ENCODE results near the gene RCAN2.

RCAN2 gene

GRCh38 chr6:46491628-46492547, 639 bp upstream of the RCAN2 start:
- no peak for DNase-seq

GRCh38 chr6:46490425-46491200, 636 bp downstream of the RCAN2 start:
- DNase-seq: no peak

DNA sequence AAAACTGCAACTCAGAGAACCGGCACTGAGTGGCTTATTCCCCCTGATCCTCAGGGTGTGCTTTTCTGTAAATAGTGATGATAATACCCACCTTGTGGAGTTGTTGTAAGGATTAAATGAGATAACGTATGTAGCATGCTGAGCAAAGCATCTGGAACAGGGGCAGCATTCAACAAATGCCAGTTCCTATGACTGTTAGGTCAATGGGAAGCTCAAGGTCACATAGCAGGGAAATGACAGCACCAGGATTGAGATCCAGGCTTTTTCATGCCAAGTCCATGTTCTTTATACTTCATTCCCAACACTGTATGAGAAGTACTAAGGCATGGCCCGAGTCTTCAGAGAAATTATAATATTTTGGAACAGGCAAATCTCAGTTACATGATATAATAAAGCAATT, 5.1 kb downstream of the RCAN2 start:
- no peak for DNase-seq

- no peak for DNase-seq
Measured at GRCh38 chr6:46484081-46484820, 7.0 kb downstream of the RCAN2 start.

DNA sequence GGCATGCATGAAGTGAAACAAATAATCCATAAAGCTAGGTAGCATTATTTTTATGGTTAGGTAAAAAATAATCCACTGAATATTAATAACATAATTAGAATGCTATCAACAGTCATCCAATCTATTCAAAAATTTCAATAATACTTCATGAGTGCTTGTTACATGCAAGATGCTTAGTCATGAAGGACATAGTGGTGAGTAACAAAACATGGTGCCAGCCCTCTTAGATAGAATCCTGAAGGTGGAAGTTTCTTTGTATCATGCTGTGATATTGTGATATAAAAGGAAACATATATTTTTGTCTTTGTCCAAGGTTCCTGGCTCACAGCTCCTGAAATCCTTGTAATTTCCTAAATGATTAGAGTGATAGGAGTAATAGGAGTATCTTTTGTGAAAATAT, 14.9 kb downstream of the RCAN2 start:
- DNase-seq: no peak

DNA sequence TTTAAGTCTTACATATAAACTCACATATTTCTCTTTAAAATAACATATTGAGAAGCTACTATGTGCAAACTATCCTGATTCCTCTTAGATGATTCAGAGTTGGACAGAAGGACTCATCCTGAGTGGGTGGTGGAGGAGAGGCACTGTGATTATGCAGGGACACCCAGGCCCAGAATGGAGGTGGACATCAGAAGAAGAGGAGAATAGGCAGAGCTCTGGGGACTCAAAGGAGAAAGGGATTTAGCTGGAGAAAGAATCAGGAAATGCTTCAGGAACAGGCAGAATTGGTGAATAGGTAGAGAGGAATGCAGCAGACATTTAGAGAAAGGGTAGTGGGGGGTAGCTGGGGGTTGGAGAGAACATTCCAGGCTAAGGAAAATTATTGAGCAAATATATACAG, 17.4 kb downstream of the RCAN2 start:
- no peak for DNase-seq

GRCh38 chr6:46472243-46472642, 19.0 kb downstream of the RCAN2 start:
- DNase-seq: no peak

DNA sequence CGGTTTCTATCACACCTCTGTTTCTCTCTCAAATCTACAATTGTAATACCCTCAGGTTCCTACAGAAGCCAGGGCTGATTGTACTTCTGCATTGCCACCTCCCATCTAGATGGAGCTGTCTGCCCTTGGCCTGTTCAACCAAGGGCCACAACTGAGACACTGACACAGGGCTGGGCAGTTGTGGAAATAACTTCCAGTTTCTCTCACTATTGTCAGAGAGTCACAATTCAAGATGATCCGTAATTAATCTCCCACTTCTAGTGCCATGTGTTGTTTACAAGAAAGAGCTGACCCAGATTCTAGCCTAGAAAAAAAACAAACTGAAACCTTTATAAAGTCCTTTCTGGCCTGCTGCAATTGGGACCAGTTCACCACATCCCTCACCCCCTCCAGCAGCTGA, 22.2 kb downstream of the RCAN2 start:
- DNase-seq: no peak

DNA sequence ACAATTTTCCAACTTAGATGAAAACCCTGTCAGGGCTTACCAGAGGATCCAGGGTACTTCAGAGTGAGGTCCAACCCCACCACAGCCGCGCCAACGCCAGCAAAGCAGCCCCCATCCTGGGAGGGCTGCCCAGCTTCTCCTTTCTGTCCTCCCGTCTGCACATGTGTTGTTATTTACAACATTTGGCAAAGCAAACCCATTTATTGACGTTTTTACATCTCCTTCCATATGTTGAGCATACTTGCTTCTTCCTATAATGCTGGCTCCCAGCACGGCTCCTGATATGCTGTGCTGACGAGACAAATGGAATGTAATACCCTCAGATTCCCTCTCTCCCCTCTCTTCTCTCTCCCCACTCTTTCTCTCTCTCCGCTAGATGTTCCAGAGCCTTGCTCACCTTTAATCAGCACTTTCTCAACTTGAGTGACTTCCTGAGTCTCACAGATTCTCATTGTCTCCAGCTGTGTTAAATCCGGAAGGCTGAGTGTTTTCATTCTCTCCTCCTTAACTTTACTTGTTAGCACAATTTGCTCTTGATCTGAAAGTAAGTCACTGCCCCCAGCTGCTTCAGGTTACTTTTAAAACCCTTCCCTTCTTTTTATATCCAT, 22.7 kb downstream of the RCAN2 start:
- no peak for DNase-seq

DNA sequence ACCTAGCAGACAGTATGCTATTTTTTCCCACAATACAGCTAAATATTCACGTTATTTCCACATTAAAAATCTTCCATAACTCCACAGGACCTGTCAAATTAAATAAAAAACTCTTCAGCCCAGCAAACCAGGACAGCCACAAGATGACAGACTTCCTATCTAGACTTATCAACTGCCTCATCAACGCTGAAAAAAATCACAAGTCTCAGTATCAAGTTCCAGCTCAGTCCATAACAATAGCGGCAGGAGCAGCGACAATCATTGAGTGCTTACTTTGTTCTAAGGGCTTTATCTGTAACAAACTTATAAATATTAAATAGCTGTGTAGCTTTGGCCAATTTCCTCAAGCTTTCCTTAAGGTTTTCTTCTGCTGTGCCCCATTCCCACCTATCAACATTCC, 24.7 kb downstream of the RCAN2 start:
- no peak for DNase-seq

- no peak for DNase-seq
Measured at GRCh38 chr6:46465294-46466165, 25.7 kb downstream of the RCAN2 start.

- DNase-seq: no peak
Measured at GRCh38 chr6:46456297-46456696, 35.0 kb downstream of the RCAN2 start.

- no peak for DNase-seq
Measured at GRCh38 chr6:46454691-46455090, 36.6 kb downstream of the RCAN2 start.

GRCh38 chr6:46453741-46454316, 37.4 kb downstream of the RCAN2 start:
- no peak for DNase-seq

DNA sequence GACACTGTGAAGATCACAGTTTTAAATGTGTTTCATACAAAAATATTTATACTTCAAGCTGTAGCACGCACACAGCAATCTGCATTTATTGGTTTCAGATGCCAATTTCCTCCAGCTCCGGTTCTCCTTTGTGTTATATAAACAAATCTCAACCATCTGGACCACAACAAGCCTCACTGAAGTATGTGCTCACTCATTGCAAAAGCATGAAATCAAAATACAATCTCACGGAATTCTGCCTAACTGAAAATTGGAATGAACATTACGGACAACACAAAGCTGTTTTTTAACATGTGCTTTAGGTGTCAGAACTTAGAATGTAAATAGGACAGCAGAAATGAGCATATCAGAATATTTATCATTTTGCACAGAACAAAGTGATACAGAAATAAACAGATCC, 38.0 kb downstream of the RCAN2 start:
- no peak for DNase-seq

- DNase-seq: no peak
Measured at GRCh38 chr6:46452312-46452917, 38.8 kb downstream of the RCAN2 start.

- no peak for DNase-seq
Measured at GRCh38 chr6:46451343-46451742, 39.9 kb downstream of the RCAN2 start.

DNA sequence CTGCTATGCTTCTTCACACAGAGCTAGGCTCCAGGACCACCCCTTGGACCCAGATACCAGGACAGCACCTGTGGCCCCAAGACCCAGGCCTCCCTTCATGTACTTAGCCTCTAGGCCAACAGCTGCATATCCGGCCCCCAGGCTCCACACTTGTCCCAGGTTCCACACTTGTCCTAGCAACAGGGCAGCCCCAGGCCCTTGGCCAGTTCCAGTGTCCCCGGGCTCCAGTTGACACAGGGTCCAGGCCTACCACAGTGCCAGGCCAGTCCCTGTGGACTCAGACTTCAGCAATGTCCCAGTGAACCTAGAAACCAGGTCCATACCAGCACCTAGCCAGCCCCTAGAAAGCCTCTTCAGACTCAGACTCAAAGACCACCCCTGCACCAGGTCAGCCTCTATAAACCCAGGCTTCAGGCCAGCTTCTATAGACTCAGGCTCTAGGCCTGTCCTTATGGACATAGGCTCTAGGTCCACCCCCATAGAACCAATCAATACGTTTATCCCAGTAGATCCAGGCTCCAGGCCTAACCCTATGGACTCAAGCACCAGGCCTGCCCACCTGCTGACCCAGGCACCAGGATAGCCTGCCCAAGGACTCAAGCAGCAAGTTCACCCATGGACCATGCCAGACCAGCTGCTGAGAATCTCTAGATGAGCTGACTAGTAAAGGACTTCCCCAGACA, 46.3 kb downstream of the RCAN2 start:
- DNase-seq: no peak

GRCh38 chr6:46443623-46444022, 47.6 kb downstream of the RCAN2 start:
- DNase-seq: no peak

DNA sequence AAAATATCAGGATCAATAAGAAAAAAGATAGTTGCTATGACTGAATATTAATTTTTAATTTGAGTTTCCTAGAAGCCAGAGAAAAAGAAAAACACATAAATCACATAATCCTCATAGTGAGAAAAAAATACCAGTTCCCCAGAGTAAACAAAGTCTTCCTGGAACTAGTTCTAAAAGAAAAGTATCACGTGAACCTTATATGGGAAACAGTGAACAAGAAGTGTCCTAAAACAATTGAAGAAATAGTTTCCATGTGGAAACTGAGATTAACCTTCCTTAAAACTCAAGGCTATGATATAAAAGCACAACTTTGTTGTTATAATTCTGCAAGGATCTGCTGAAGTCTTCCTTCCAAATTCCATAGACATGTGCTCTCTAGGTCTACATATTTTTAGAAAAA, 50.6 kb downstream of the RCAN2 start:
- DNase-seq: no peak

GRCh38 chr6:46440141-46440540, 51.1 kb downstream of the RCAN2 start:
- DNase-seq: no peak
